ENCODE measurements around the gene RGS6.

- no peak for TF ChIP-seq CTCF (conservative IDR thresholded peaks at IDR 0.05; ENCODE audit: low read length)
- no peak for TF ChIP-seq EZH2phosphoT487 (IDR thresholded peaks at IDR 0.05; ENCODE audit: borderline replicate concordance, low read depth, low read length)
These were observed 92.3 kb downstream of the RGS6 start for GRCh38 chr14:72024504-72024903.

Measured in OCI-LY7 (cell line).